ENCODE data around the gene SNAP25.

Gene SNAP25

GRCh38 chr20:10217721-10218410, 764 bp upstream of the SNAP25 start:
- DNase-seq, result peak; percentile 62 to 81

GRCh38 chr20:10219452-10219791, 792 bp downstream of the SNAP25 start:
- peak; percentile 64 to 72 for DNase-seq

GRCh38 chr20:10219993-10220750, 1.5 kb downstream of the SNAP25 start:
- DNase-seq, result no peak

- DNase-seq, result peak in 1 of 2 experiments; percentile 34
These were observed 2.4 kb downstream of the SNAP25 start for GRCh38 chr20:10221021-10221420.

GRCh38 chr20:10225439-10226060, 6.9 kb downstream of the SNAP25 start:
- peak in 1 of 2 experiments; percentile 16 for DNase-seq

GRCh38 chr20:10228330-10228729, 9.7 kb downstream of the SNAP25 start:
- DNase-seq, result no peak

- DNase-seq, result no peak
These were observed 12.7 kb downstream of the SNAP25 start for GRCh38 chr20:10231290-10231689.

GRCh38 chr20:10236540-10237533, 18.2 kb downstream of the SNAP25 start:
- DNase-seq, result no peak

GRCh38 chr20:10239954-10240353, 21.3 kb downstream of the SNAP25 start:
- peak in 1 of 2 experiments; percentile 53 for DNase-seq

GRCh38 chr20:10240655-10241054, 22.0 kb downstream of the SNAP25 start:
- DNase-seq, result peak in 1 of 2 experiments; percentile 47

GRCh38 chr20:10242166-10242565, 23.5 kb downstream of the SNAP25 start:
- no peak for DNase-seq

GRCh38 chr20:10247440-10247839, 28.8 kb downstream of the SNAP25 start:
- no peak for DNase-seq

- DNase-seq, result peak in 1 of 2 experiments; percentile 52
These were observed 30.6 kb downstream of the SNAP25 start for GRCh38 chr20:10249048-10249770.

GRCh38 chr20:10249822-10250221, 31.2 kb downstream of the SNAP25 start:
- DNase-seq, result no peak

GRCh38 chr20:10250902-10251301, 32.3 kb downstream of the SNAP25 start:
- peak; percentile 18 to 52 for DNase-seq

GRCh38 chr20:10253780-10254179, 35.1 kb downstream of the SNAP25 start:
- no peak for DNase-seq

GRCh38 chr20:10255846-10256245, 37.2 kb downstream of the SNAP25 start:
- DNase-seq, result no peak

- DNase-seq, result no peak
These were observed 40.5 kb downstream of the SNAP25 start for GRCh38 chr20:10259166-10259565.

- no peak for DNase-seq
These were observed 41.7 kb downstream of the SNAP25 start for GRCh38 chr20:10260316-10260715.

- no peak for DNase-seq
These were observed 43.1 kb downstream of the SNAP25 start for GRCh38 chr20:10261702-10262101.

- peak in 1 of 2 experiments; percentile 24 for DNase-seq
These were observed 44.9 kb downstream of the SNAP25 start for GRCh38 chr20:10263385-10264165.

Data from NCI-H2081 (cell line).